Amygdala (tissue), 56 donors: ENCODE results near the gene RAB40C.

Experiments used
- DNase-seq, 56 donors: peaks; one replicate each; lab custom pipeline; 2025; lab: John Stamatoyannopoulos, UW

Gene RAB40C

GRCh38 chr16:558298-559020 lies 31.4 kb upstream of the RAB40C start:
- no peak for DNase-seq

GRCh38 chr16:559021-559380 lies 30.9 kb upstream of the RAB40C start:
- no peak for DNase-seq

DNA sequence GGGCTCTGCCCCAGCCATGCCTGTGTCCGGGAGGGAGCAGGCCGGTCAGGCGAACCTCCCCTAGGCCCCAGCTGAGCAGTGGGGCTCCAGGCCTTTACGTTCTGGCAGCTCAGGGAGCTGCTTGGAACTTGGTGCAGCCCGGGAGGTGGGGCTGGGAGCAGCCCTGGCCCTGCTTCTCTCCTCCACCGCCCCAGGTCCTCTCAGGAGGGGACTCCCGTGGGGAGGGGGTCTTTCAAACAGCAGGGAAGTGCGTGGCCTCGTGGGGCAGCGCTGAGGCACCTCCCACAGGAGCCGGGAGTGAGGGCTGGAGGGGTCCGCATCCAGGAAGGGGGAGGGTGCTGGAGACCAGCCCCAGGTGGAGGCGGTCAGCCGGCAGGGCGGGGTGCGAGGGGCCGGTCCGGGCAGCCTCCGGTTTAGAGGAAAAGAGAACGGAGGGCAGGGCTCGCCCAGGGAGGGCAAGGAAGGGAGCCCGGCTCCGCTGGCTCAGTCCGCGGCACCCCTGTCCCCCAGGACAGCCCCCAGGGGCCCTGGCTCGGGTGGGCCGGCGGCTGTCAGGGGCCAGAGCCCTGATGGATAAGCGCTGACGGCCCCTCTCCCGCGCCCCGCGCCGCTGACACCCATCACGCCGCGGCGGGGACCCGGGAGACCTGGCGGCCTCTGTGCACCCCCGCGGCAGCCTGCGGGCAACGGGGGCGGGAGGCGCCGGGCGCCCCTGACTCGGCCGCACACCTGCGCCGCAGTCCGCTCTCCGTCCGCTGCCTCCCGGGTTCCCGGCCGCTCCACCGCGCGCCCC lies 30.3 kb upstream of the RAB40C start:
- no peak for DNase-seq

- DNase-seq, result no peak
Measured at GRCh38 chr16:560204-560700, 29.6 kb upstream of the RAB40C start, which contains the start of gene PRR35. PRR35 (plus strand) TSS chr16:560394; CDS start chr16:563295, 2,901 bp downstream.

DNA sequence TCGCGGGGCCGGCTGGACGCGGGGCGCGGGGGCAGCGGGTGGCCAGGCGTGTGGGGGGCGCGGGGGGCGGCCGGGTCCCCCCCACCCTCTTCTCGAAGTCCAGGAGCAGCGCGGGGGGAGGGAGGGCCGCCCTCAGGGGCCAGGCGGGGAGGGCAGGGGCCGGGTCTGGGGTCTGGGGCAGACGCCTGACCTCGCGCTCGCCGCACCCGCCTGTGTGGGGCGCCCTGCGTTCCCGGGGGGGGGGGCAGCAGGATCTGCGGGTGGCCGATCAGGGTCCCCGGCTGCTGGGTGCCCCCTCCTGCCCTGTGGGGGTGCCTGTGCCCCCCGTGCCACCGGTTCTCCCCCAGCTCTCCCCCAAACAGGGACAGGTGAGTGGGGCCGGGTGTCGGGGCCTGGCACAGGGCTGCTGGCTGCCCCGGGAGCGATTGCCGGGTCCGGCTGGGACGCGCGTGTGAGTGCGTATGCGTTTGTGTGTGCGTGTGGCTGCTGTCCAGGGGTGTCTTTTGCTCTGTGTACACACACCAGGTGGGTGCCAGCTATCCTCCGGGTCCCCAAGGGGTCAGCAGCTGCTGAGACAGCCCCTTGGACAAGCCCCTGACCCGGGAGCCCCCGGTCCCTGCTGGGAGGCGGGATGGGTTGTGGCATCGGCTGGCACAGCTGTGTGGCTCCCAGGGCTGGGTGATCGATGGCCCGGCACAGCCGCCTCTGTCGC lies 29.0 kb upstream of the RAB40C start:
- DNase-seq, result no peak

GRCh38 chr16:561413-561794 lies 28.5 kb upstream of the RAB40C start:
- no peak for DNase-seq

DNA sequence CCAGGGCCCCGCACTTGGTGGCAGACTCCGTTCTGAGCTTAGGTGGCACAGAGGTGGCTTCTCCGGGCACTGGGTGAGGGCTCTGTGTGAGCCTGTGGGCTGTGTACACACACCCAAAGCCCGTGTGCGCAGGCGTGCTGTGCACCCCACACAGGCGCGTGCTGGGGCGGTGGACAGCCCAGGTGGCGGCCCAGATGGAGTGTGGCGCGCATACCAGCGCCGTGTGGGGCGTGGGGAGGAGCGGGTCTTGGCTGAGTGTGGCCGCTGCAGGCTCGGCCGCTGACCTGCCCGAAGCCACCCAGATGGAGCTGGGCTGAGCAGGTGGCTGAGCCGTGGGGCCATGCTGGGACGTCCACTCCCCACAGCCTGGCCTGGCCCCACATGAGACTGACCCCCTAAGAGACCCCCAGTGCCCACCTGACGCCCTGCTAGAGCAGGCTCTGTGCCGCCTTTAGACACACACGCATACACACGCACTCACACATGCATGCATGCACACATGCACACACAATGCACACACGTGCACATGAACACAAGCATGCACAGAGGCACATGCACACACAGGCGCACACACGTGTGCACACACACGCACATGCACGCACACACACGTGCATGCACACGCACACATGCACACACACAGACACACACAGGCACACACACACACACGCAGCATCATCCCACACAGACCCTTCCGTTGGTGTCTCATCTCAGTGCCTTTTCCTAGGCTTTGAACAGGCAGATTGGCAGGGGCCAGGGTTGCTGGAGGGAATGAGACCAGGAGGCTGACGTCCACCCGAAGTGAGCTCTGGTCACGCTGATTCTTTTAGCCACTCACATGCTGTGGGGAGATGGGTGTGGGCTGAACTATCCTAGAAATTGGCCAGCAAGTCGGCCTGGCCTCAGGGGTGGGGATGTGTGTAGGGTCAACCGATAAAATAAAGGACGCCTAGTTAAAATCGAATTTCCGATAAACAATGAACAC lies 27.6 kb upstream of the RAB40C start:
- DNase-seq, result no peak

- no peak for DNase-seq
Measured at GRCh38 chr16:563072-563644, 26.7 kb upstream of the RAB40C start.

- no peak for DNase-seq
Measured at GRCh38 chr16:564690-565418, 25.0 kb upstream of the RAB40C start.

DNA sequence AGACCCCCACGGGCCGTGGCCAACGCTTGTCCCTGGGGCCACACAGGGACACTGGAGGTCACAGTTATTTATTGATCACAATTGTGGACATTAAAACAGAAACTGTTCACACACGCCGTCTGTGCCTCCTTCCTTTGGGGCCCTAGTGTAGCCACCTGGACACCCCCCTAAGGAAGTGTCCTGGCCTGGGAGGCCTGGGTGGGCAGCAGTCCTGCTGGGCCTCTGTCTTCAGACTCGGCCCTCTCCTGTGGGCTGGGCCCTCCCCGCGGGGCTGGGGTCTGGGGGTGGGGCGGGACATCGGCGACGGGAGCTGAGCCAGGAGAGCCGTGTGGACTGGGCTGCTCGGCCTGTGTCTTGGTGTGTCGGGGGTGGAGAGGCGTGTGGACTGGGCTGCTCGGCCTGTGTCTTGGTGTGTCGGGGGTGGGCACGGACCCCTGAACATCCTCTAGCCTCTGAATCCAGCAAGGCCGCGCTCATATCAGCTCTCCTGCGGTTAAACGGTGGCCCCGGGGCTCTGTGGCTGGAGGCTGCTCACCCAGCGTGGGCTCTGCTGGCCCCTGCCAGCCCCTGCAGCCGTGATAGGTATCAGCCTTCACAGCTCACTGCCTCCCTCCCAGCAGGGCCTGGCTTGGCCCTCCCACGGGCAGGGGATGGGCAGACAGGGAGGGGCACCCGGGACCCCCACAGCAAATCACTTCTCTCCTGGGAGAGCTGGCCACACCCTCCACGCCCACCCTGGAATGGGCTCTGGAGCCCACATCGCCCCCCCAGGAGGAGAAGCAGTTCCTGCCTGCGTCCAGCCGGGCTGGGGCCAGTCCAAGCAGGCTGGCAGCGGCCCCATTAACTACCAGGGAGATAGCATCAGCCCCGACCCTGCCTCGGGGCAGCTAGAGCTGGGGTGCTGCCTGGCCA lies 24.2 kb upstream of the RAB40C start:
- DNase-seq, result no peak

GRCh38 chr16:566475-567372 lies 23.1 kb upstream of the RAB40C start, which contains the start of gene NHLRC4:
NHLRC4 (plus strand) TSS chr16:567005; CDS start chr16:568048, 1,043 bp downstream.
- peak in 2 of 56 donors; percentile 17 to 26 for DNase-seq

GRCh38 chr16:567373-568256 lies 22.3 kb upstream of the RAB40C start:
- DNase-seq, result no peak

DNA sequence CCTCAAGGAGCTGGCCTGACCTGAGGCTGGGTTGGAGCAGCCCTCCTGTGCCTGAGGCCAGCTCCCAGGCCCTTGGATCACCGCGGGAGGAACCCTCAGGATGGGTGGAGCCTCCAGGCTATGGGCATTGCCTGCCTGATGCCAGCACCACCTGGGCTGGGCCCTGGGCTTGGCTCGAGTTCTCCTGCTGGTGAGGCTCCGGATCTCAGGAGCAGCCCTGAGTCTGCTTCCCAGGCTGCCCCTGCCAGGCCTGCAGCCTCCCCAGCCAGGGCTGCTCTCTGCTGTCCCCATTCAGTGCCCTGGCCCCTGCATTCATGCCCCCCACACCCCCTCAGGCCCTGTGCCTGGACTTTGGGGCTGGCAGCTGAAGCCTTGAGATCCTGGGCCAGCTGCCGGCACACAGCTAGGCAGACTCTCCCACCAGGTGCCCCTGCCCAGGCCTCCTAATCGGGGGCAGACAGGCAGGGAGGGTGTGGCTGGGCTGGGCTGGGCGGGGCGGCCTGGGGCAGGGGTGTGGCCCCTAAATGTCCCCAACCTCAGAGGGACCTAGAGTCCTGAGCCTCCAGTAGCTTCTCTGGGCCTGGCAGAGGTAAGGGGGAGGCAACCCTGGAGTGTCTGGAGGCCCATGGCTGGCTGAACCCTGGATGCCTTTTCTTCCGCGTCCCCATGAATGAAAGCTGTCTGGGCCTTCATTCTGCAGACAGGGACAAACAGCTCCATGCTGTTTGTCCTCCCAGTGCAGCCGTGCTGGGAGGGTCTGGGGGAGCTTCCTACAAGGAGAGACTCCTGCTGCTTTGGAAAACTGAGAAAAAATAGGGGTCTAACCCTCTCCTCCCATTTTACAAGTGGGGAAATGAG lies 21.2 kb upstream of the RAB40C start:
- DNase-seq, result no peak

GRCh38 chr16:569445-570254 lies 20.2 kb upstream of the RAB40C start, which contains the start of gene PIGQ:
PIGQ (plus strand) TSS chr16:569968; CDS start chr16:574075, 4,107 bp downstream.
- peak in 48 of 56 donors; percentile 17 to 77 (median 52) for DNase-seq
